HG03066 (cell line): ENCODE results near the gene IMPG2.

Experiments used
- ATAC-seq: cut with Tn5 transposase; IDR thresholded peaks from one replicate; pipeline ENCODE4 v1.9.1; 2021; ENCODE audit warnings: low read depth; ENCODE audit not compliant: unreplicated experiment

IMPG2 gene

GRCh38 chr3:101243285-101244211 lies 76.8 kb downstream of the IMPG2 start:
- no peak for ATAC-seq

GRCh38 chr3:101240719-101241399 lies 79.5 kb downstream of the IMPG2 start:
- ATAC-seq: no peak

- no peak for ATAC-seq
Observed at GRCh38 chr3:101235048-101235447, 85.3 kb downstream of the IMPG2 start.

- no peak for ATAC-seq
Observed at GRCh38 chr3:101230618-101231017, 89.8 kb downstream of the IMPG2 start.

- ATAC-seq: no peak
Observed at GRCh38 chr3:101229681-101230080, 90.7 kb downstream of the IMPG2 start.

- ATAC-seq: no peak
Observed at GRCh38 chr3:101228441-101228840, 91.9 kb downstream of the IMPG2 start.

GRCh38 chr3:101224739-101225138 lies 95.6 kb downstream of the IMPG2 start:
- no peak for ATAC-seq

GRCh38 chr3:101223016-101223415 lies 97.4 kb downstream of the IMPG2 start:
- ATAC-seq: no peak

- no peak for ATAC-seq
Observed at GRCh38 chr3:101219842-101220560, 100.4 kb downstream of the IMPG2 start.

- no peak for ATAC-seq
Observed at GRCh38 chr3:101217472-101218245, 102.7 kb downstream of the IMPG2 start.

GRCh38 chr3:101216710-101217465 lies 103.5 kb downstream of the IMPG2 start:
- no peak for ATAC-seq

GRCh38 chr3:101212730-101213129 lies 107.6 kb downstream of the IMPG2 start:
- ATAC-seq: no peak

GRCh38 chr3:101204246-101204645 lies 116.1 kb downstream of the IMPG2 start:
- no peak for ATAC-seq

- no peak for ATAC-seq
Observed at GRCh38 chr3:101203411-101203810, 117.0 kb downstream of the IMPG2 start.

GRCh38 chr3:101202640-101203039 lies 117.7 kb downstream of the IMPG2 start:
- no peak for ATAC-seq

GRCh38 chr3:101200461-101200860 lies 119.9 kb downstream of the IMPG2 start:
- no peak for ATAC-seq

- no peak for ATAC-seq
Observed at GRCh38 chr3:101195951-101196713, 124.2 kb downstream of the IMPG2 start.

- ATAC-seq: no peak
Observed at GRCh38 chr3:101194392-101194791, 126.0 kb downstream of the IMPG2 start.

GRCh38 chr3:101193957-101194356 lies 126.4 kb downstream of the IMPG2 start:
- ATAC-seq: no peak
